Keratinocyte (primary cell): ENCODE results near the gene H1-8. TPM values are rescaled to one million over a fixed set of nuclear protein-coding genes. Genes with fewer than 3 reads are reported as not detected.

Experiments used
- DNase-seq: peaks from one replicate; pipeline ENCODE4 v3.0.0-alpha.2; 2011; ENCODE audit warnings: low read depth, missing footprints, low spot score
- FAIRE-seq: peaks from 2 replicates; lab custom pipeline; 2011; peaks lifted over from hg19 to GRCh38; lab: Jason Lieb, UNC
- H2AFZ ChIP-seq: 2 replicates; pipeline ENCODE4 v1.6.0; 2012; ENCODE audit warnings: low read length, control low read depth, inconsistent platforms; ENCODE audit not compliant: control insufficient read depth
- H3K27ac ChIP-seq: 2 replicates; pipeline ENCODE4 v1.5.1; 2011; ENCODE audit warnings: low read length; ENCODE audit not compliant: control insufficient read depth, insufficient read depth
- H3K27me3 ChIP-seq: 3 replicates; pipeline ENCODE4 v1.6.0; 2011; ENCODE audit warnings: low read length; ENCODE audit not compliant: control insufficient read depth, insufficient read depth; ENCODE audit errors: extremely low read depth
- H3K36me3 ChIP-seq, 2 experiments: 2 replicates in 1 of 2; 3 replicates in 1 of 2; pipeline ENCODE4 v1.5.1; 2011; ENCODE audit warnings: low read length in 2 of 2, mild to moderate bottlenecking in 1 of 2; ENCODE audit not compliant: control insufficient read depth in 2 of 2, insufficient read depth in 2 of 2; ENCODE audit errors: extremely low read depth in 1 of 2
- H3K4me1 ChIP-seq: 3 replicates; pipeline ENCODE4 v1.5.1; 2011; ENCODE audit warnings: low read length; ENCODE audit not compliant: control insufficient read depth, insufficient read depth; ENCODE audit errors: extremely low read depth
- H3K4me2 ChIP-seq: 3 replicates; pipeline ENCODE4 v1.6.0; 2011; ENCODE audit warnings: low read depth, low read length; ENCODE audit not compliant: control insufficient read depth, insufficient read depth; ENCODE audit errors: extremely low read depth
- H3K4me3 ChIP-seq, 3 experiments: fragments of 200-600 bp in 1 of 3; sonication (generic) in 1 of 3; 2 replicates in 2 of 3; 3 replicates in 1 of 3; pipeline ENCODE4 v1.5.1; 2011 to 2016; ENCODE audit warnings: low read length in 3 of 3, mild to moderate bottlenecking in 3 of 3, control low read depth in 2 of 3, inconsistent platforms in 1 of 3, low read depth in 1 of 3, mixed read lengths in 1 of 3, mixed run types in 1 of 3, moderate library complexity in 1 of 3; ENCODE audit not compliant: control insufficient read depth in 2 of 3, insufficient read depth in 2 of 3; ENCODE audit errors: extremely low read depth in 1 of 3
- H3K79me2 ChIP-seq: 2 replicates; pipeline ENCODE4 v1.6.0; 2012; ENCODE audit warnings: low read length; ENCODE audit not compliant: control insufficient read depth, insufficient read depth
- H3K9ac ChIP-seq: 3 replicates; pipeline ENCODE4 v1.6.0; 2011; ENCODE audit warnings: low read length; ENCODE audit not compliant: control insufficient read depth, insufficient read depth; ENCODE audit errors: extremely low read depth
- H3K9me1 ChIP-seq: 3 replicates; pipeline ENCODE4 v1.6.0; 2011; ENCODE audit warnings: low read length; ENCODE audit not compliant: control insufficient read depth, insufficient read depth; ENCODE audit errors: extremely low read depth
- H3K9me3 ChIP-seq: 2 replicates; pipeline ENCODE4 v1.5.1; 2012; ENCODE audit warnings: low read depth, low read length; ENCODE audit not compliant: control insufficient read depth
- H4K20me1 ChIP-seq: 3 replicates; pipeline ENCODE4 v1.6.0; 2011; ENCODE audit warnings: low read length; ENCODE audit not compliant: control insufficient read depth, insufficient read depth; ENCODE audit errors: extremely low read depth
- CTCF ChIP-seq, 3 experiments: IDR thresholded peaks in 1 of 3; conservative IDR thresholded peaks in 1 of 3; optimal IDR thresholded peaks in 1 of 3; 2 replicates in 2 of 3; 3 replicates in 1 of 3; pipeline versions ENCODE3 to v1.5.1; 2011; ENCODE audit warnings: low read length in 3 of 3, mild to moderate bottlenecking in 3 of 3, moderate library complexity in 2 of 3, control low read depth in 1 of 3, inconsistent platforms in 1 of 3; ENCODE audit not compliant: insufficient read depth in 2 of 3; ENCODE audit errors: extremely low read depth in 1 of 3
- EZH2 ChIP-seq: IDR thresholded peaks from one replicate; pipeline ENCODE4 v1.6.1; 2012; ENCODE audit warnings: inconsistent platforms, mild to moderate bottlenecking, low read length, moderate library complexity
- dilution Hi-C: fragments of 300-500 bp; cut with MboI; formaldehyde crosslinking; loops from one replicate; pipeline ENCODE4 v1.7.0; 2020; ENCODE audit warnings: low sequenced_read_pairs; ENCODE audit not compliant: extremely low pct_ligation_motif_present
- polyA plus RNA-seq, 5 experiments: library from polyadenylated mRNA; depleted of rRNA in 3 of 5; stranded (reverse) in 3 of 5; stranded (forward) in 1 of 5; unstranded in 1 of 5; fragments of >200 nt; gene quantifications; 1 replicate in 1 of 5; 2 replicates in 3 of 5; 3 replicates in 1 of 5; pipeline versions ENCODE4 v1.2.1 to v1.2.3, GENCODE V29; 2011 to 2012; ENCODE audit warnings: missing spikeins in 2 of 5, low read depth in 1 of 5, low replicate concordance in 1 of 5

H1-8 gene
- polyA plus RNA-seq, 1 donor (not counting 4 experiments of a cell fraction or from before 2014, with no cell fraction given): not detected

GRCh38 chr3:129583289-129583688, 40.3 kb downstream of the H1-8 start:
- FAIRE-seq (no peak), DNase-seq (no peak)
- Histone ChIP-seq H3K27ac (no peak overlapping the region), H3K4me3 (no peak overlapping the region), H3K4me1 (peaks cover 8% of the 10 kb centered on the region), H3K9me3 (no peaks in the 10 kb centered on the region), H3K27me3 (no peaks in the 10 kb centered on the region), H3K36me3 (no peaks in the 10 kb centered on the region), H3K9me1 (no peaks in the 10 kb centered on the region), H2AFZ (no peak overlapping the region), H3K4me2 (no peak overlapping the region), H3K9ac (no peak overlapping the region), H4K20me1 (no peaks in the 10 kb centered on the region), H3K79me2 (no peaks in the 10 kb centered on the region)
- dilution Hi-C loops: no loop called here
- TF ChIP-seq EZH2 (no peak), CTCF (optimal IDR thresholded peaks at IDR 0.05 in 1 of 3, IDR thresholded peaks at IDR 0.05 in 1 of 3, conservative IDR thresholded peaks at IDR 0.05 in 1 of 3; ENCODE audit: extremely low read depth in 1 of 3, insufficient read depth in 2 of 3, low read length in 3 of 3) (no peak)

DNA sequence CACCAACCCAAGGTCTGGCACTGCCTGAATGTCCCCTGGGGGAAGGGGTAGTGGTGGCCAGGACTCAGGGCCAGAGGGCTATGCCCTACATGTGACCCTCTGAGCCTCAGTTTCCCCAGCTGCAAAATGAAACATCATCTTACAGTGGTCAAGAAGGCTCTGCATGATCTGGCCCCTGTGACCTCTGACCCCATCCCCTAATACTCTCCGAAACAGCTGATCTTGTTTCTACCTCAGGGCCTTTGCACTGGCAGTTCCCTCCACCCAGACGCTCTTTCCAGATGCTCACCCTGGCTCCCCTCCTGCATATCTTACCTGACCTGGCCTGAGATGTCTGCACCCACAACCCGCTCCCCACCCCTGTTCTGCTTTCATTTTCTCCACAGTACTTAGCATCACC, 41.7 kb downstream of the H1-8 start:
- H3K4me1 ChIP-seq: peaks cover 8% of the 10 kb centered on the region
- H3K9ac ChIP-seq: no peak overlapping the region
- no peaks in the 10 kb centered on the region for H3K36me3 ChIP-seq
- H3K9me3 ChIP-seq: no peaks in the 10 kb centered on the region
- no peak overlapping the region for H3K4me2 ChIP-seq
- H3K4me3 ChIP-seq: no peak overlapping the region
- FAIRE-seq (no peak), DNase-seq (no peak)
- H3K9me1 ChIP-seq: no peaks in the 10 kb centered on the region
- no peak overlapping the region for H2AFZ ChIP-seq
- no peaks in the 10 kb centered on the region for H3K27me3 ChIP-seq
- dilution Hi-C loops: no loop called here
- no peaks in the 10 kb centered on the region for H3K79me2 ChIP-seq
- no peak for TF ChIP-seq CTCF (optimal IDR thresholded peaks at IDR 0.05 in 1 of 3, IDR thresholded peaks at IDR 0.05 in 1 of 3, conservative IDR thresholded peaks at IDR 0.05 in 1 of 3; ENCODE audit: extremely low read depth in 1 of 3, insufficient read depth in 2 of 3, low read length in 3 of 3)
- no peak for TF ChIP-seq EZH2
- H4K20me1 ChIP-seq: no peaks in the 10 kb centered on the region
- H3K27ac ChIP-seq: no peak overlapping the region
